Peyer's patch (tissue), 4 donors: ENCODE measurements around the gene DIP2A.

Experiments used
- CTCF ChIP-seq, 6 experiments: fragments of 450-650 bp in 4 of 6; fragments of 200-600 bp in 2 of 6; sonication (generic) in 1 of 6; IDR thresholded peaks; one replicate each; pipeline ENCODE4 v1.5.1; 2017 to 2019; ENCODE audit warnings: antibody characterized with exemption in 6 of 6, mild to moderate bottlenecking in 3 of 6, moderate library complexity in 1 of 6
- POLR2A ChIP-seq, 2 donors: fragments of 450-650 bp; IDR thresholded peaks; one replicate each; pipeline ENCODE4 v1.5.1; 2017; ENCODE audit warnings: antibody characterized with exemption in 2 of 2, mild to moderate bottlenecking in 2 of 2, moderate library complexity in 2 of 2

- no peak for TF ChIP-seq CTCF (IDR thresholded peaks at IDR 0.05)
- TF ChIP-seq POLR2A (IDR thresholded peaks at IDR 0.05): no peak
Observed at GRCh38 chr21:46425571-46425970, 33.1 kb upstream of the DIP2A start.
